Keratinocyte (primary cell): ENCODE data around the gene KMO. TPM values are rescaled to one million over a fixed set of nuclear protein-coding genes. Genes with fewer than 3 reads are reported as not detected.

Experiments
- DNase-seq: peaks from one replicate; pipeline ENCODE4 v3.0.0-alpha.2; 2011; ENCODE audit warnings: low read depth, missing footprints, low spot score
- FAIRE-seq: peaks from 2 replicates; lab custom pipeline; 2011; peaks lifted over from hg19 to GRCh38; lab: Jason Lieb, UNC
- H2AFZ ChIP-seq: 2 replicates; pipeline ENCODE4 v1.6.0; 2012; ENCODE audit warnings: low read length, control low read depth, inconsistent platforms; ENCODE audit not compliant: control insufficient read depth
- H3K27ac ChIP-seq: 2 replicates; pipeline ENCODE4 v1.5.1; 2011; ENCODE audit warnings: low read length; ENCODE audit not compliant: control insufficient read depth, insufficient read depth
- H3K27me3 ChIP-seq: 3 replicates; pipeline ENCODE4 v1.6.0; 2011; ENCODE audit warnings: low read length; ENCODE audit not compliant: control insufficient read depth, insufficient read depth; ENCODE audit errors: extremely low read depth
- H3K36me3 ChIP-seq, 2 experiments: 2 replicates in 1 of 2; 3 replicates in 1 of 2; pipeline ENCODE4 v1.5.1; 2011; ENCODE audit warnings: low read length in 2 of 2, mild to moderate bottlenecking in 1 of 2; ENCODE audit not compliant: control insufficient read depth in 2 of 2, insufficient read depth in 2 of 2; ENCODE audit errors: extremely low read depth in 1 of 2
- H3K4me1 ChIP-seq: 3 replicates; pipeline ENCODE4 v1.5.1; 2011; ENCODE audit warnings: low read length; ENCODE audit not compliant: control insufficient read depth, insufficient read depth; ENCODE audit errors: extremely low read depth
- H3K4me2 ChIP-seq: 3 replicates; pipeline ENCODE4 v1.6.0; 2011; ENCODE audit warnings: low read depth, low read length; ENCODE audit not compliant: control insufficient read depth, insufficient read depth; ENCODE audit errors: extremely low read depth
- H3K4me3 ChIP-seq, 3 experiments: fragments of 200-600 bp in 1 of 3; sonication (generic) in 1 of 3; 2 replicates in 2 of 3; 3 replicates in 1 of 3; pipeline ENCODE4 v1.5.1; 2011 to 2016; ENCODE audit warnings: low read length in 3 of 3, mild to moderate bottlenecking in 3 of 3, control low read depth in 2 of 3, inconsistent platforms in 1 of 3, low read depth in 1 of 3, mixed read lengths in 1 of 3, mixed run types in 1 of 3, moderate library complexity in 1 of 3; ENCODE audit not compliant: control insufficient read depth in 2 of 3, insufficient read depth in 2 of 3; ENCODE audit errors: extremely low read depth in 1 of 3
- H3K79me2 ChIP-seq: 2 replicates; pipeline ENCODE4 v1.6.0; 2012; ENCODE audit warnings: low read length; ENCODE audit not compliant: control insufficient read depth, insufficient read depth
- H3K9ac ChIP-seq: 3 replicates; pipeline ENCODE4 v1.6.0; 2011; ENCODE audit warnings: low read length; ENCODE audit not compliant: control insufficient read depth, insufficient read depth; ENCODE audit errors: extremely low read depth
- H3K9me1 ChIP-seq: 3 replicates; pipeline ENCODE4 v1.6.0; 2011; ENCODE audit warnings: low read length; ENCODE audit not compliant: control insufficient read depth, insufficient read depth; ENCODE audit errors: extremely low read depth
- H3K9me3 ChIP-seq: 2 replicates; pipeline ENCODE4 v1.5.1; 2012; ENCODE audit warnings: low read depth, low read length; ENCODE audit not compliant: control insufficient read depth
- H4K20me1 ChIP-seq: 3 replicates; pipeline ENCODE4 v1.6.0; 2011; ENCODE audit warnings: low read length; ENCODE audit not compliant: control insufficient read depth, insufficient read depth; ENCODE audit errors: extremely low read depth
- CTCF ChIP-seq, 3 experiments: IDR thresholded peaks in 1 of 3; conservative IDR thresholded peaks in 1 of 3; optimal IDR thresholded peaks in 1 of 3; 2 replicates in 2 of 3; 3 replicates in 1 of 3; pipeline versions ENCODE3 to v1.5.1; 2011; ENCODE audit warnings: low read length in 3 of 3, mild to moderate bottlenecking in 3 of 3, moderate library complexity in 2 of 3, control low read depth in 1 of 3, inconsistent platforms in 1 of 3; ENCODE audit not compliant: insufficient read depth in 2 of 3; ENCODE audit errors: extremely low read depth in 1 of 3
- EZH2 ChIP-seq: IDR thresholded peaks from one replicate; pipeline ENCODE4 v1.6.1; 2012; ENCODE audit warnings: inconsistent platforms, mild to moderate bottlenecking, low read length, moderate library complexity
- dilution Hi-C: fragments of 300-500 bp; cut with MboI; formaldehyde crosslinking; loops from one replicate; pipeline ENCODE4 v1.7.0; 2020; ENCODE audit warnings: low sequenced_read_pairs; ENCODE audit not compliant: extremely low pct_ligation_motif_present
- polyA plus RNA-seq, 5 experiments: library from polyadenylated mRNA; depleted of rRNA in 3 of 5; stranded (reverse) in 3 of 5; stranded (forward) in 1 of 5; unstranded in 1 of 5; fragments of >200 nt; gene quantifications; 1 replicate in 1 of 5; 2 replicates in 3 of 5; 3 replicates in 1 of 5; pipeline versions ENCODE4 v1.2.1 to v1.2.3, GENCODE V29; 2011 to 2012; ENCODE audit warnings: missing spikeins in 2 of 5, low read depth in 1 of 5, low replicate concordance in 1 of 5

The KMO gene
- polyA plus RNA-seq, 1 donor (not counting 4 experiments of a cell fraction or from before 2014, with no cell fraction given), result 4.7 TPM

GRCh38 chr1:241555526-241555925, 23.3 kb downstream of the KMO start:
- H3K9me3 ChIP-seq, result no peaks in the 10 kb centered on the region
- no peaks in the 10 kb centered on the region for H3K36me3 ChIP-seq
- FAIRE-seq (no peak), DNase-seq (no peak)
- H3K4me1 ChIP-seq, result no peaks in the 10 kb centered on the region
- H3K4me2 ChIP-seq, result no peak overlapping the region
- TF ChIP-seq CTCF (optimal IDR thresholded peaks at IDR 0.05 in 1 of 3, IDR thresholded peaks at IDR 0.05 in 1 of 3, conservative IDR thresholded peaks at IDR 0.05 in 1 of 3; ENCODE audit: extremely low read depth in 1 of 3, insufficient read depth in 2 of 3, low read length in 3 of 3), result no peak
- H4K20me1 ChIP-seq, result no peaks in the 10 kb centered on the region
- no peak overlapping the region for H3K4me3 ChIP-seq
- no peak overlapping the region for H3K27ac ChIP-seq
- no peak overlapping the region for H2AFZ ChIP-seq
- no peaks in the 10 kb centered on the region for H3K79me2 ChIP-seq
- dilution Hi-C loops, result no loop called here
- no peaks in the 10 kb centered on the region for H3K27me3 ChIP-seq
- no peak overlapping the region for H3K9ac ChIP-seq
- H3K9me1 ChIP-seq, result no peaks in the 10 kb centered on the region

GRCh38 chr1:241557031-241557430, 24.9 kb downstream of the KMO start:
- Histone ChIP-seq H4K20me1 (no peaks in the 10 kb centered on the region), H3K79me2 (no peaks in the 10 kb centered on the region), H3K4me1 (no peaks in the 10 kb centered on the region), H3K9ac (no peak overlapping the region), H3K27ac (no peak overlapping the region), H2AFZ (no peak overlapping the region), H3K27me3 (no peaks in the 10 kb centered on the region), H3K9me1 (no peaks in the 10 kb centered on the region), H3K36me3 (no peaks in the 10 kb centered on the region), H3K9me3 (no peaks in the 10 kb centered on the region), H3K4me2 (no peak overlapping the region), H3K4me3 (no peak overlapping the region)
- dilution Hi-C loops, result no loop called here
- DNase-seq (no peak), FAIRE-seq (no peak)
- TF ChIP-seq CTCF (optimal IDR thresholded peaks at IDR 0.05 in 1 of 3, IDR thresholded peaks at IDR 0.05 in 1 of 3, conservative IDR thresholded peaks at IDR 0.05 in 1 of 3; ENCODE audit: extremely low read depth in 1 of 3, insufficient read depth in 2 of 3, low read length in 3 of 3), result no peak
- no peak for TF ChIP-seq EZH2
